TTC549 (cell line): ENCODE results near the gene GAN.

ENCODE experiments used
- FAIRE-seq: peaks from 2 replicates; lab custom pipeline; 2012; peaks lifted over from hg19 to GRCh38; lab: Jason Lieb, UNC

GAN gene

DNA sequence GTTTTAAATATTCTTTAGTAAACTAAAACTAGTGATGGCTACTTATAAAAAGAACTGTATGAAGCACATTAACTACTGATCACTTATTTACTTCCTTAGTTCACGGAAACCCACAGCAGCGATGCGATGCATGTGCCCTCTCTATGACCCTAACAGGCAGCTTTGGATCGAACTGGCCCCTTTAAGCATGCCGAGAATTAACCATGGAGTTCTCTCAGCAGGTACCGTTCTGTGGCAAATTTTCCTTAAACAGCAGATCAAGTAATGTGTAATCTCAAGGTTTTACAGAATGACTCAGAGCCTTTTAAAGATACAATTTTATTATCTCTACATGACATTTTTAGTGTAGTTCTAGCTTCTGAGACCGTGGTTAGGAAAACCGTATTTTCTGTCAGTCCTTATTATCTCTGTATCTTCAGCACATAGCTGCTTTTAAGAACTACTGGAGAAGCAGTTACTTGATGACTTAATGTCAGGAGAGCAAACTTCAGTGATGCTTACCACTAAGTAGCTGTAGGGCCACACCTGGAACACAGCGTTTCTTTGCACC is 43.0 kb downstream of the GAN start:
- FAIRE-seq = no peak

DNA sequence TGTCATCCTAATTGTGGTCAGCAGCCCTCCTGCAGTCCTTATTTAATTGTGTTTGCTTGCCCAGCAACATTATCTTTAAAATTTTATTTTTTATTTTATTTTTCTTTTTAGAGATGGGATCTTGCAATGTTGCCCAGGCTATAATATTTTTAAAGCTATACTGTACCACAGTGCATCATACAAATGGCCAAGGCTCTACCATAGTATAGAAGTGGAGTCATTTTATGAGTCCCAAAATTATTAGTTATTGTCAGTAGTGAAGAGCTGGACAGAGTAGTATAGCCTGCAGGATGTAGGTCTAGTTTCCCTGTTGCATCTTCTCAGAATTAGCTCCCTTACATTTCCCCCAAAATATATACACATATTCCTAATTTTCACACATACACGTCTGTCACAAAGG is 44.1 kb downstream of the GAN start:
- FAIRE-seq = no peak

DNA sequence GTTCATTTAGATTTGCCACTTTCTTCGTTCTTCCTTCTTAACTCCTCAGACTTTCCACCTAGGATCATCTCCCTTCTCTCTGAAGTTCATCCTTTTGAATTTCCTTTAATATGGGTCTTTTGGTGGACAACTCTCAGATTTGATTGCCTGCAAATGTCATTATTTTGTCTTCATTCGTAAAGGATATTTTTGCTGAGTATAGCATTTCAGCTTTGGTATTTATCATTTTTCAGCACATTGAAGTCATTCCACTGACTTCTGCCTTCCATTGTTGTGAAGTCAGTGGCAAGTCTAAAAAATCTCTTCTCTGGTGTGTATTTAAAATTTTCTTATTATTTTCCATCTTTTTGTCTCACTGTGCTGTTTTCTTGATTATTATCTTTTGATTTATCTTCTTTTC is 45.4 kb downstream of the GAN start:
- FAIRE-seq = no peak

DNA sequence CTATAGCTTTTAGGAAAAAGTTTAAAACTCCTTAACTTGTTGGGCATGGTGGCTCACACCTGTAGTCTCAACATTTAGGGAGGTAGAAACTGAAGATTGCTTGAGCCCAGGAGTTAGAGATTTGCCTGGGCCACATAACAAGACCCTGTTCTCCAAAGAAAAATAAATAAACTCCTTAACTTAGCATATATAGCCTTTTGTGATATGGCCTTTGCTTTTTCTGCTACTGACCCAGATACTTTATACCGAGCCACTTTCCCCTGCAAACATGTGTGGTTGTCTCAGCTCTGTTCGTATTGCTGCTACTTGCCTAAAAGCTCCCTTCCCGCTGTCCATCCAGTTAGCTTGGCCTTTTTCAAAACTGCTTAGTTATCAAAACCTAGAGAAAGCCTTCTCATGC is 51.0 kb downstream of the GAN start:
- FAIRE-seq = no peak

DNA sequence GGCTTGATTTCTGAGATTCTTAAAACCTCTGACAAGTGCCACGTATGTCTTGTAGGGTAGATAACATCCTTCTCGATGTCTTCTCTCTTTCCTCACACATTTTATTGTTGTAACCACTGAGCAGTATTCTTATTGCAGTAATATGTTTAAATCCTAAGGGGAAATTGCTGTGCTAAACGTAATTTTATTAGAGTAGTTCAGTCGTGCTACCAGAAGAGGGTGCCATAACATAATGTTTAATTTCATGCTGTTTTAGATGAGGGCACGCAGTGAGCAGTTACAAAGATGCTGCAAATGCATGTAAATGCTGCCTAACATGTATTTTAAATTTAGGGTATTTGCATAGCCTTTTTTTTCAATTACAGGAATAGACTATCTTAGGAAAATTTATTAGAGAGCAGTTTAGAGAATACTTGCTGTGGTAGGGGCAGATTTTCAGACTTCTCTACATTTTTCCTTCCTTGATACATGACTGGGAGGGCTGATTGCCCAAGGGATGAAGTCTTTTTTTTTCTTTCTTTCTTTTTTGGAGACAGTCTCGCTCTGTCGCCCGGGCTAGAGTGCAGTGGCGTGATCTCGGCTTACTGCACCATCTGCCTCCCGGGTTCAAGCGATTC is 51.7 kb downstream of the GAN start:
- peak; percentile 86 for FAIRE-seq

DNA sequence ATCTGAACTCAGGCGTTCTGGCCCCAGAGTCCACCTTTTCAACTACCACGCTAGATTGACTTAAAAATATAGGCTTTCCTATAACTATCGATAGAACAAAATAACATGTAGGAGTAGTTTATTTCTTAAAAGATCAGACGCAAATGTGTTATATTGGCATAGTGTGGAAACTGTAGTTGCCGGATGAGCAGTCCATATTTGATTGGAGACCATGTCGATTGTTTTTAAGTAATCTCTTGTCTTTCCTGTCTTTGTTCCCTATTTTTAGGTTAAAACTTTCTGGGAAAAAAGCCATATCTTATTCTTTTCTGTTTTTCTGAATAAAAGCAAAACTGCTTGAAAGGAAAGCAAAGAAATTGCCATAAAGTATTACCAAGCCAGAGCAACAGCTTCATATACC is 53.1 kb downstream of the GAN start:
- FAIRE-seq = no peak

DNA sequence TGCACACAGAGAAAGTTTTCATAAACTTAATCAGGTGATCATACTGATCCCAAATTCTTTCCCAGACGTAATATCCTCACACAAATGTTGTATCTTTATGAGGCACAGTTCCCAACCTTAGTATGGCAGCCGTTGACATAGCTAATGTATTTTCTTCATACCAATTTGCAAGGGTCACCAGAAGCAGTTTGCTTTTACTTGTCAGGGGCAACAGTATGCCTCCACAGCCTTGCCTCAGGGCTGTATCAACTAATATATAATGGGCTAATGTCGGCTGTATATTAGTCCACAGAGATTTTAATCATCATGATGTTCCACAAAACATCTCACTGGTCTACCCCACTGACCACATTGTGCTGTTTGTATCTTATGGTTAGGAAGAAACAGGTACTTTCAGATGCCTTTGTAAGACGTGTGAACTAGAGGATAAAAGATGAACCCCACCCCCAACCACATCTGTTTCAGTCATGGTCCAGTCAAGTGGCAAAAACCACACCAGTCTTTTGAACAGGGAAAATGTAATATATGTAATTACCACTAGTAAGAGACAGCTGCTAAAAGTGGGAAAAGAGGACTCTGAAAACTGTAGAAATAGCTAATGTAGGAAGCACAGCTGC is 55.2 kb downstream of the GAN start:
- no peak for FAIRE-seq

DNA sequence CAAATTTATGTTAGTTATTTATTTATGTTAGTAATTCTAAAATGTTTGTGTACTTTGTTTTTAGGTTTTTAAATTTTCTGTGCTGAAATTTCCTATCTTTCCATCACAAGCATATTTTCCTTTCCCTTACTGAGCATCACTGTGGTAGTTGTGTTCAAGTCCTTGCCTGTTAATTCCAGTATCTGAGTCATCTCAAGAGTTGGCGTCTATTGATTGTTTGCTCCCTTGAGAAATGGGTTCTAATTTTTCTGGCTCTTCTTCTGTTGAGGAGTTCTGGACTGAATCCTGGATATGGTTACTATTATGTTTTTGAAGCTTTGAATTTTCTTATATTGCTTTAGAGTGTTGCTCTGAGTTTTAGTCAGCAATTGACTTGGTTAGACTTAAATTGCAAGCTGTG is 56.3 kb downstream of the GAN start:
- FAIRE-seq = no peak

DNA sequence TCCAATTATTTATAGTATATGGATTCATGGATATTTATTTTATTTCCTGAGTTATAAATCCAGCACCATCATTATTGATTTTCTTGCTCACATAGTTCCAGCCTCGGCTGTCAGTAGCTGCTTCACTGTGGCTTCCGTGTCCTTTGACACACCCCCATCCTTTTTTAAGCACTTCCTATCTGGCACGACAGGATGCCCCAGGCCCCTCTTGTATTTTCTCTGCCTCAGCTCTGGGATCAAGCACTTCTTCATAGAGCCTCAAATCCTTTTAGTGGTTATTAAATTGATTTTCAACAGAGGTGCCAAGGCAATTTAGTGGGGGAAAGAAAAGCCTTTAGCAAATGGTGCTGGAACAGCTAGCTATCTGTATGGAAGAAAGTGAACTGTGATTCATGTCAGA is 59.8 kb downstream of the GAN start:
- FAIRE-seq = no peak

DNA sequence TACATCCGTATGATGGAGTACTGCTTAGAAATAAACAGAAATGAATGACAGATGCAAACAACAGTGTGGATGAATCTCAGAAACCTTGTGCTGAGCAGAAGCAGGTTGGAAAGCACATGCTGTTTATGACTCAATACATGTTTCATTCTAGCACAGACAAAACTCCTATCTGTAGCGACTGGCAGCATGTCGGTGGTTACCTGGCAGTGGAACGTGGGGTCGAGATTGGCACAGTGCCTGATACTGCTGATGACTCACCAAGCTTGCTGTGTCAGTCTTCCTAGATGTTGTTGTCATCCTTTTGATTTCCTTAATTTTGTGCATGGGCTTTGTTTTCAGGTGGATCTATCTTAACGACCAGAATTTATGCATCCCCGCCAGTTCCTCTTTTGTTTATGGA is 62.1 kb downstream of the GAN start:
- no peak for FAIRE-seq

DNA sequence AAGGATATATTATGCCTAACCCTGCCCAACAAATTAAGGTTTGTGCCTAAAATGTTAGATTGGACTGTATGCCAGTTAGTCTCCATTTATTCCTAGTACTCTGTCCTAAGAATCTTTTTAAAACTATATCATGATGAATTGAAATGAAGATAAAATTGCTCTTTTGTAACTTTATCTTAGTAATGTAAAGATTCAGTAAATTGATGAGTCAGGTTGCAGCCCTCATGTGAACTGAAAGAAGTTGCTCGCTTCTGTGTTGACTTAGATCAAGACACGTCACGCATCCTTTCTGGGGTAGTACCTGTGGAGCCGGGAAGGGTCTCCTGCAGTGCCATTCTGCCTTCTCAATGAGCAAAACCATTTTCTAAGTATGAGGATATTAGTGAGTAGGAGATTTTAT is 63.3 kb downstream of the GAN start:
- no peak for FAIRE-seq

DNA sequence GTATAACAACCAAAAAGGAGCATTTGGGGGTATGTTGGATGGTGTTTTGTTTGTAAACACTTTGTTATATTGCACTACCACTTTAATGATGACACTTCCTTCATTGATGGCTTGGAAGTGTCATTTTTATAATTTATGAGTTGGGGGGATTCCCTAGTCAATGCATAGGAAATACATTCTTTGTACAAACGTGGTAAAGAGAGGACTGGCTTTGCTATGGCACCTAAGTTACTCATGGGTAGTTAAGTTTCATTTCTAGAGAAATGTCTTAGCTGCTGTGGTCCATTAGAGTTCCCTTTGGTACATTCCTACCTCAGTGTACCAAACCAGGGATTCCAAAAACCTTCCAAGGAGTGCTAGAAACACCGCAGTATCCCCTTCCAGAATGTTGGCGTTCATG is 66.2 kb downstream of the GAN start:
- no peak for FAIRE-seq

DNA sequence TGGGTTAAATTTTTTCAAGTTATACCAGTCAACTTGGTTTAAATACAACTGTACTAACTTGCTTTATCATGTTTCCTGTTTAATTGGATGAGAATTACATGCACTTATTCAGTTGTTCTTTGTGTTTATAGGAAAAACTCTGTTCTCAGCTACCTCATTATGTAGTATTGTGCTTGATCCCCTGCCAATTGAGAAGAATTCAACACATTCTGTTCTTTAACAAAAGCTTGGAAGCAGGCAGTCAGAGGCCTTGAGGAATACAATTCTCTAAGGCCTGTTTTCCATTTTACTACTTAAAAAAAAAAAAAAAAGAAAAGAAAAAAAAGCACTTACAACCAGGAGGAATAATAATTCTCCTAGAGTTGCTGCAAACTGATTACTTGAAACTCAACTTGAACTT is 69.2 kb downstream of the GAN start:
- no peak for FAIRE-seq

DNA sequence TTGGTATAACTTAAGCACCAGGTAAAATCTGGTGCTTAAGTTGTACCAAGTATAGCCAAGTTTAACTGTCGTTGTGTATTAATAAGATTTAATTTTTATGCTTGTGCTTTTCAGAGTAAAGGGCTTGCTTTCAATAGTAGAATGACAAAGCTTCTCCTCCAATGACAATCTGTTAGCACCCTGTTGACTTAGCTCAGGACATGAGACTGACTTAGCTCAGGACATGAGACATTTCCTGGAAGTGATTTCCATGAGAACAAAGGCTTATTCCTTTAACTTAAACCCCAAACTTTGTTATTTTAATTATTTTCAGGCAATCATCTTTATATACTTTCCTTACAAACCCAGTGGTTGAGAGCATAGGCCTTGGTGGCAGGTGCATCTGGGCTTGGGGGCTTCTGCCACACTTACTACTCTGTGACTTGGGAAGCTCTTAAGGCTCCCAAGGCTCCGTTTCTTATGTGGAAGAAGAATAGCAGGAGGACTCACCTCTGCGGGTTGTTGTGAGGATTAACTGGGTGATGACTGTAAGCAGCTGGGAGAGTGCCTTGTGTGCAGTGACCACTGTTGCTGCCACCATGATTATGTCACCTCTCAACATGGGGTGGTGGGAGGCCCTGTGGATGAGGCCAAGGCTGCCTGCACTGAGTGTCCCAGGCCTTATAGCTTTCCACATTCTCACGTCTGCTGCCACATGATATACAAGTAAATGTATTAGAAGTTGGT is 70.4 kb downstream of the GAN start:
- no peak for FAIRE-seq

DNA sequence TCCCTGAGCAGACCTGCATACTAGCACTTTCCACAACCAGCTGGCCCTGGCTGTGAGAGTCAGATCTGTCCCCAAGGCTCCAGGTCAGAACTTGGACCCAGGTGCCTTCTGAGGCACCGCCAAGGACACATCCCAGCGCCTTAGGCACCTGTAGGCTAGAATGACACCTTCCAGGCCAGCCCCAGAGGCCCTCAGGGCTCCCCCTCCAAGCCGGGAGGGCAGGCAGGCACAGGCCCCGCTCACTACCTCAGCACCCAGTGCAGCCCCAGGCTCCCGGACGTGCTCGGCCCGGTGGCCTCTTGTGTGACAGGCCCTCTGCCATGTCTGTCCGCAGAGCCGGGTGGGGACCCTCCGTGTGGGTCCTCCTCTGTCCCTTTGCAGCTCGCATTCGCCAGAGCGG is 73.6 kb downstream of the GAN start:
- FAIRE-seq = no peak

DNA sequence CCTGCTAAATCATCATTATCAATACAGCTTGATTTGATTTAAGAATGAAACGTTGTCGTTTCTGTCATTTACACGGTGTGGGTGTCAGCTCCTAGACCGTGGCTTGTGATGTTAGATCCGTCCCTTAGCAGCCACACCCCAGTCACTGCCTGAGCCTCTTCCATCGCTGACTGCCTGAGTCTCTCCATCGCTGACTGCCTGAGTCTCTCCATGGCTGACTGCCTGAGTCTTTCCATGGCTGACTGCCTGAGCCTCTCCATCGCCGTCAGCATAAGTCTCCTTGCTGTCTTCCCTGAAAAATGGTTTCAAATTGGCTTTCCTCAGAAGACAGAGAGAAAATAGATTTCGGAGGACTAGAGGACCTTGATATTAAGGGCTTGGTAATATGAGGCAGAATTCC is 76.1 kb downstream of the GAN start:
- FAIRE-seq = no peak

DNA sequence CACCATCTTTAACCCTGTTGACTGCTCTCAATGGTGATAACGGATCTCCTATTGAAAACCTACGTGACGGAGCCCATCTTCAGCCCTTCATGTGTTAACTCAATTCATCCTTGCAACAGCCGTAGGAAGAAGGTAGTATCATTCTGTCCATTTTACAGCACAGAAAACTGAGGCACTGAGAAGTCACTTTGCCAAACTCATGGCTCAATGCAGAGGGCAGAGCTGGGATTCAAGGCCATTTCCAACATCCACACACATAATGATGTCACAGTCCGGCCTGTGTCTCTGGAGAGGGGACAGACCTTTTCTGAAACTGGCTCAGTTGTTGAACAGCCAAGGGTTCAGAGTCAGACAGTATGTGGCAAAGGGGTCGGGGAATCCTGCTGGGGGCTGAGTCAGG is 77.2 kb downstream of the GAN start:
- no peak for FAIRE-seq

DNA sequence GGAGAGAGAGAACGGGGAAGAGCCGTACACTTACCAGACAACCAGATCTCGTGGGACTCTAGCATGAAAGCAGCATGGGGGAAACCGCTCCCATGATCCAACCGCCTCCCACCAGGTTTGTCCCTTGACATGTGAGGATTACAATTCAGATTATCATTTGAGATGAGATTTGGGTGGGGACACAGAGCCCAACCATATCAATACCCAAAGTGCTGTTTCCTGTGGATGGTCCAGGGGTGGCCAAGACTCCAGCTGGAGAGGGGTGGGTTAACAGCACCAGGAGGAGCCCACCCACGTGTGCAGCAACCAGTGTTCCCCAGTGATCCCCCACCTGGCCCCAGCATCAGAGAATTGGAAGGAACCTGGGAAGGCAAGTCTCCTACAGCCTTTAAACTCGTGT is 79.7 kb downstream of the GAN start:
- no peak for FAIRE-seq

DNA sequence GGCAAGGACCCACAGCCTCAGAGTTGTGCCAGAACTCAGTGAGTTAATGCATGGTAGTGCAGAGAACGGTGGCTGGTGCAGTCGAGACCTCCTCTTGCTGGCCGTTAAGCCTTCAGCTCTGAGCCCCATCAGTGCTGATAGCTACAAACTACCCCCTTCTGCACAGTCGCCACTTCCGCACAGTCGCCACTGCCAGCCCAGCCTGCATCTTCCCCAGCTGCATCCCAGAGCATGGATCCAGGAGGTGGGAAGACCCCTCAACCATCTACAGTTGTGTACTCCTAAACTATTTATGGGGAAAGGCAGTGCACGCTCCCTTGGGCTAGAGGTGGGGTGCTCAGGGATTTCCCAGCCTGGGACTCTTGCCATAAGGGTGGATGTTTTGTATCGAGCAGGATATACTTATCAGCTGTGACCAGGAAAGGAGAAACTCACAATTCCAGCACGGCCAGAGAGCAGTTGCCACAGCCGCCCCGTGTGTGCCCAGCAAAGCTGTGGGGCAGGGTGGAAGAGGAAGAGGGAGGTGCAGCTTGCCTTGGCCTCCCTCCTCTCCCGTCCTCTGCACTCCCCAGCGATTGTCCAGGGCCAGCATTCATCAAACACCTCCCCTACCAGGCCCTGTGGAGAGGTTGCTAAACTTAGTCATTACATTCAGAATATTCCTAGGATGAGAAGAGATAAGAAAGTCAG is 80.3 kb downstream of the GAN start:
- FAIRE-seq = no peak

DNA sequence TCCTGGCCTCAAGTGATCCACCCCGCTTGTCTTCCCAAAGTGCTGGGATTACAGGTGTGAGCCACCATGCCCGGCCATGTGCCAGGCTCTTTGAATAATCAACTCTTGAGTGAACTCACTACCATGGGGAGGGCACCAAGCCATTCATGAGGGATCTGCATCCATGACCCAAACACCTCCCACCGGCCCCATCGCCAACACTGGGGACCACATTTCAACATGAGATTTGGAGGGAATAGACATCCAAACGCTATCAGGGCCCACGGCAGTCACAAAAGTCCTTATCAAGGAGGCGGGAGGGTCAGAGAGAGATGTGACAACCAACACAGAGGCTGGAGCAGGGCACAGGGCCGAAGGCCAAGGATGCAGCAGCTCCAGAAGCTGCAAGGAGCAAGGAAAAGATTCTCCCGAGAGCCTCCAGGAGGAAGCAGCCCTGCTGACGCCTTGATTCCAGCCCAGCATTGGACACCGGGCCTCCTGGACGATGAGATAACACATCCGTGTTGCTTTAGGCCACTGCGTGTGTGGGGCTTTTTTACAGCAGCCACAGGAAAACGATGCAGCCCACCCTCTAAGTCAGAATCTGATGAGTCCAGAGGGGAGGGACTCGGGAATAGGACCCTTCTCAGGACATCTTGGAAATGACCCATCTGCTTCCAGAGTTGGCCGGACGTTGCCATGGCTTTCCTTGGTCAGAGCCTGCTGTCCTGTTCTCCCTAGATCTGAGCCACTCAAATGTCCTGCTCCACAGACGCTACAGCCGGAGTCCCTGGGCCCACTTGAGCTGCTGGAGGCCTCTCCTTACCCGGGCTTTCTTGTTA is 82.5 kb downstream of the GAN start:
- no peak for FAIRE-seq

DNA sequence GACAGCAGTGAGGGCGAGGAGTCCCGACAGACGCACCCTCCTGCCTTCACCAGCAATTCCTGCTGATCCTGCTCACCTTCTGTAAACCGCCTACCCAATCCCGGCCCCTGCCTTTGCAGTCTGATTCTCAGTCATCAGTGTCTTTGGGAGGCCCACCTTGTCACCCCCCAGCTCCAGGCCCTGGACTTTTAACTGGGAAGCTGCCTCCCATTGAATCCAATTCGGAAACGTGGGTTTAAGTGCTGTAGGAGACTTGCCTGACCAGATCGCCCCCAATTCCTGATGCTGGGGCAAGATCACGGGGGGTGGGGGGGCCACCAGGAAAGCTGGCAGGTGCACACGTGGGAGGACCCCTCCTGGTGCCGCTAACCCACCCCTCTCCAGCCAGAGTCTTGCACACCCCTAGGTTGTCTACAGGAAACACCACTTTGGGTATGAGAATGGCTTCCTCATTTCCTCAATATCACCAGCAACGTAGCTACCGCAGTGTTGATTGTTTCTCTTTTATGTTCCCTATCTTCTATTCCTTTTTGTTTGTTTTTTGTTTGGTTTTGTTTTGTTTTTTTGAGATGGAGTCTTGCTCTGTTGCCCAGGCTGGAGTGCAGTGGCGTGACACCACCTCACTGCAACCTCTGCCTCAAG is 83.2 kb downstream of the GAN start:
- FAIRE-seq = no peak

DNA sequence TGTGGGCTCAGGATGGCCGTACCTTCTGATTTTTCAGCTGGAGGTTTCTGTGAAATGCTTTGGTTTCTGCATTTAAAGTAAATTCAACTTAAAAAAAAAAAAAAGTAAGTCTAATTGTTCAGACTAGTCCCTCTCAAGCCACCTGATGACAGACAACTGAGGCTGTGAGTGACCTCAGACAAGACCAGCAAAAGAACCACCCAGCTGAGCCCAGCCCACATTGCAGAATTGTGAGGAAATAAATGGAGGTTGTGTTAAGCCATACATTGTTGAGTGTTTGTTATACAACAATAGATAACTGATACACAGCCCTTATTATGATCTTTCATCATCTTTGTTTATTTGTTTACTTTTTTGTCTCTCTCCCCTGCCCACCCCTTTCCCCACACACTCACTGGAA is 85.1 kb downstream of the GAN start:
- no peak for FAIRE-seq
